GM19455 (cell line): ENCODE data around the gene PLEKHM1.

Source experiments
- ATAC-seq: cut with Tn5 transposase; IDR thresholded peaks from one replicate; pipeline ENCODE4 v1.9.1; 2021; ENCODE audit not compliant: unreplicated experiment

Gene PLEKHM1

GRCh38 chr17:45402916-45403315 lies 87.6 kb downstream of the PLEKHM1 start:
- no peak for ATAC-seq

GRCh38 chr17:45398800-45399199 lies 91.7 kb downstream of the PLEKHM1 start:
- ATAC-seq: no peak

- ATAC-seq: no peak
These were observed 92.7 kb downstream of the PLEKHM1 start for GRCh38 chr17:45397796-45398195.

- ATAC-seq: no peak
These were observed 93.9 kb downstream of the PLEKHM1 start for GRCh38 chr17:45396496-45397205.

- no peak for ATAC-seq
These were observed 94.7 kb downstream of the PLEKHM1 start for GRCh38 chr17:45395569-45396415.

GRCh38 chr17:45394913-45395568 lies 95.5 kb downstream of the PLEKHM1 start:
- ATAC-seq: no peak

GRCh38 chr17:45394564-45394912 lies 96.0 kb downstream of the PLEKHM1 start:
- ATAC-seq: no peak

- ATAC-seq: no peak
These were observed 96.4 kb downstream of the PLEKHM1 start for GRCh38 chr17:45394091-45394490.

GRCh38 chr17:45393411-45393810 lies 97.1 kb downstream of the PLEKHM1 start:
- no peak for ATAC-seq

- no peak for ATAC-seq
These were observed 98.6 kb downstream of the PLEKHM1 start for GRCh38 chr17:45391918-45392317.

- ATAC-seq: no peak
These were observed 99.2 kb downstream of the PLEKHM1 start for GRCh38 chr17:45391291-45391690.

- ATAC-seq: no peak
These were observed 101.2 kb downstream of the PLEKHM1 start for GRCh38 chr17:45389354-45389753.

GRCh38 chr17:45388604-45389325 lies 101.8 kb downstream of the PLEKHM1 start:
- ATAC-seq: no peak

GRCh38 chr17:45387739-45388138 lies 102.8 kb downstream of the PLEKHM1 start:
- ATAC-seq: no peak

- no peak for ATAC-seq
These were observed 104.3 kb downstream of the PLEKHM1 start for GRCh38 chr17:45386178-45386577.
